Suppressor macrophage (primary cell): ENCODE data around the gene ADGRE1.

ENCODE experiments used
- DNase-seq, 4 experiments: peaks; one replicate each; pipeline ENCODE4 v3.0.0-alpha.2; 2020 to 2022

Gene ADGRE1

GRCh38 chr19:6963244-6963852, 76.0 kb downstream of the ADGRE1 start:
- DNase-seq = peak; percentile 30 to 73 (median 36)

- peak in 2 of 4 experiments; percentile 27 to 51 for DNase-seq
Measured at GRCh38 chr19:6963937-6964336, 76.6 kb downstream of the ADGRE1 start.

- peak; percentile 45 to 73 (median 61) for DNase-seq
Measured at GRCh38 chr19:6967967-6968366, 80.6 kb downstream of the ADGRE1 start.

GRCh38 chr19:6969490-6969889, 82.1 kb downstream of the ADGRE1 start:
- DNase-seq = no peak

- peak; percentile 41 to 88 (median 64) for DNase-seq
Measured at GRCh38 chr19:6970021-6970420, 82.6 kb downstream of the ADGRE1 start.

- DNase-seq = peak; percentile 58 to 79 (median 72)
Measured at GRCh38 chr19:6970443-6970842, 83.1 kb downstream of the ADGRE1 start.

GRCh38 chr19:6971366-6971765, 84.0 kb downstream of the ADGRE1 start:
- DNase-seq = no peak

GRCh38 chr19:6976197-6976596, 88.8 kb downstream of the ADGRE1 start:
- no peak for DNase-seq

GRCh38 chr19:6979399-6979798, 92.0 kb downstream of the ADGRE1 start:
- DNase-seq = no peak

- DNase-seq = no peak
Measured at GRCh38 chr19:6983448-6983847, 96.1 kb downstream of the ADGRE1 start.

GRCh38 chr19:6987850-6988249, 100.5 kb downstream of the ADGRE1 start:
- DNase-seq = peak; percentile 59 to 83 (median 71)

- no peak for DNase-seq
Measured at GRCh38 chr19:6988257-6988656, 100.9 kb downstream of the ADGRE1 start.
